Type B pancreatic cell (in vitro differentiated cells): ENCODE measurements around the gene DPYSL4. TPM values are rescaled to one million over a fixed set of nuclear protein-coding genes. Genes with fewer than 3 reads are reported as not detected.

Source experiments
- DNase-seq: peaks from one replicate; pipeline ENCODE4 v3.0.0; 2021; ENCODE audit warnings: mixed read lengths; ENCODE audit not compliant: unreplicated experiment; ENCODE audit errors: extremely low spot score
- H3K27ac Mint-ChIP-seq: 2 replicates; pipeline ENCODE4 v1.8.0; 2021; ENCODE audit warnings: mild to moderate bottlenecking, mixed read lengths
- H3K27me3 Mint-ChIP-seq: 2 replicates; pipeline ENCODE4 v1.8.0; 2021; ENCODE audit warnings: mixed read lengths
- H3K36me3 Mint-ChIP-seq: 2 replicates; pipeline ENCODE4 v1.8.0; 2021; ENCODE audit warnings: mixed read lengths
- H3K4me1 Mint-ChIP-seq: one replicate; pipeline ENCODE4 v1.8.0; 2021; ENCODE audit warnings: mixed read lengths; ENCODE audit not compliant: unreplicated experiment
- H3K4me3 Mint-ChIP-seq: 2 replicates; pipeline ENCODE4 v1.8.0; 2021; ENCODE audit warnings: mild to moderate bottlenecking, mixed read lengths
- H3K9me3 Mint-ChIP-seq: 2 replicates; pipeline ENCODE4 v1.8.0; 2021; ENCODE audit warnings: mixed read lengths
- CTCF ChIP-seq: fragments of 200-600 bp; sonication (generic); conservative IDR thresholded peaks from 2 replicates; pipeline ENCODE4 v1.5.0; 2021; ENCODE audit warnings: antibody characterized with exemption, mild to moderate bottlenecking
- total RNA-seq: library from RNA; stranded (reverse); gene quantifications from 2 replicates; pipeline ENCODE4 v1.2.1, GENCODE V29; 2021; ENCODE audit warnings: low replicate concordance

Gene DPYSL4
- total RNA-seq, 1 donor from 2014 or later, result 61.9 TPM

- Mint-ChIP-seq H3K4me1 (peaks cover 7% of the 10 kb centered on the region), H3K27ac (no peak overlapping the region)
These were observed 21.2 kb upstream of the DPYSL4 start for GRCh38 chr10:132165416-132165980.

GRCh38 chr10:132166216-132166950 lies 20.4 kb upstream of the DPYSL4 start:
- Mint-ChIP-seq H3K9me3 (no peaks in the 10 kb centered on the region), H3K27me3 (peaks cover 25% of the 10 kb centered on the region), H3K36me3 (no peaks in the 10 kb centered on the region), H3K4me3 (no peak overlapping the region), H3K4me1 (peaks cover 7% of the 10 kb centered on the region), H3K27ac (no peak overlapping the region)
- DNase-seq, result no peak
- TF ChIP-seq CTCF, result no peak

More at GRCh38 chr10:132165416-132165980, 21.2 kb upstream of the DPYSL4 start:
- Mint-ChIP-seq H3K9me3 (no peaks in the 10 kb centered on the region), H3K4me3 (no peak overlapping the region), H3K36me3 (no peaks in the 10 kb centered on the region), H3K27me3 (peaks cover 18% of the 10 kb centered on the region)
- no peak for TF ChIP-seq CTCF
- DNase-seq, result no peak

- peaks cover 28% of the 10 kb centered on the region for H3K27me3 Mint-ChIP-seq
- H3K9me3 Mint-ChIP-seq, result no peaks in the 10 kb centered on the region
- H3K27ac Mint-ChIP-seq, result no peak overlapping the region
- TF ChIP-seq CTCF, result no peak
- no peaks in the 10 kb centered on the region for H3K36me3 Mint-ChIP-seq
- H3K4me1 Mint-ChIP-seq, result peaks cover 3% of the 10 kb centered on the region
- DNase-seq, result no peak
- no peak overlapping the region for H3K4me3 Mint-ChIP-seq
These were observed 19.6 kb upstream of the DPYSL4 start for GRCh38 chr10:132167041-132167674.

GRCh38 chr10:132167976-132168375 lies 18.8 kb upstream of the DPYSL4 start:
- DNase-seq, result no peak
- peaks cover 31% of the 10 kb centered on the region for H3K27me3 Mint-ChIP-seq
- no peaks in the 10 kb centered on the region for H3K4me1 Mint-ChIP-seq
- no peaks in the 10 kb centered on the region for H3K9me3 Mint-ChIP-seq
- no peak overlapping the region for H3K27ac Mint-ChIP-seq
- H3K4me3 Mint-ChIP-seq, result no peak overlapping the region
- no peak for TF ChIP-seq CTCF
- H3K36me3 Mint-ChIP-seq, result no peaks in the 10 kb centered on the region

GRCh38 chr10:132168571-132169030 lies 18.1 kb upstream of the DPYSL4 start:
- Mint-ChIP-seq H3K9me3 (peaks cover 3% of the 10 kb centered on the region), H3K27me3 (peaks cover 33% of the 10 kb centered on the region), H3K36me3 (peaks cover 3% of the 10 kb centered on the region), H3K27ac (no peak overlapping the region), H3K4me3 (no peak overlapping the region), H3K4me1 (no peaks in the 10 kb centered on the region)
- DNase-seq, result no peak
- TF ChIP-seq CTCF, result no peak
